HepG2 (cell line): ENCODE measurements around the gene NAPEPLD. TPM values are rescaled to one million over a fixed set of nuclear protein-coding genes. Genes with fewer than 3 reads are reported as not detected.

Source experiments
- ATF7 ChIP-seq, 2 experiments: fragments of 450-650 bp in 1 of 2; sonication (generic) in 1 of 2; formaldehyde crosslinking in 1 of 2; IDR thresholded peaks; 2 replicates each; pipeline versions ENCODE4 v1.4.0 to v1.6.1; 2016 to 2020; ENCODE audit warnings: antibody characterized with exemption in 1 of 2, mild to moderate bottlenecking in 1 of 2, missing genetic modification reagents in 1 of 2
- FIP1L1 ChIP-seq: fragments of 200-400 bp; formaldehyde crosslinking; IDR thresholded peaks from 2 replicates; pipeline ENCODE4 v1.6.1; 2018; ENCODE audit warnings: low read depth, mild to moderate bottlenecking, low read length, moderate library complexity, borderline replicate concordance; ENCODE audit not compliant: insufficient read depth
- IKZF1 ChIP-seq: fragments of 450-650 bp; IDR thresholded peaks from 2 replicates; pipeline ENCODE4 v1.7.1; 2016
- NFRKB ChIP-seq: fragments of 450-650 bp; IDR thresholded peaks from 2 replicates; pipeline ENCODE4 v1.6.1; 2017
- PHB2 ChIP-seq: fragments of 450-650 bp; IDR thresholded peaks from 2 replicates; pipeline ENCODE4 v1.6.1; 2018; ENCODE audit not compliant: partially characterized antibody
- PITX1 ChIP-seq: sonication (generic); formaldehyde crosslinking; IDR thresholded peaks from 2 replicates; pipeline ENCODE4 v1.5.1; 2020; ENCODE audit warnings: mild to moderate bottlenecking, missing genetic modification reagents
- TBX2 ChIP-seq: sonication (generic); formaldehyde crosslinking; IDR thresholded peaks from 2 replicates; pipeline ENCODE4 v1.5.0; 2020; ENCODE audit warnings: missing genetic modification reagents, mild to moderate bottlenecking, borderline replicate concordance
- TCF7 ChIP-seq: sonication (generic); IDR thresholded peaks from 2 replicates; pipeline ENCODE4 v1.6.1; 2016; ENCODE audit warnings: antibody characterized with exemption, low read depth
- TGIF2 ChIP-seq: IDR thresholded peaks from 2 replicates; pipeline ENCODE4 v1.6.1; 2016; ENCODE audit warnings: control low read depth, missing compliant biosample characterization
- ZFP36 ChIP-seq: fragments of 150-350 bp; IDR thresholded peaks from 2 replicates; pipeline ENCODE4 v1.6.1; 2018; ENCODE audit warnings: borderline replicate concordance, low read length, low read depth; ENCODE audit not compliant: partially characterized antibody
- ZNF205 ChIP-seq: IDR thresholded peaks from 2 replicates; pipeline ENCODE4 v1.6.1; 2018; ENCODE audit warnings: missing biosample characterization, missing genetic modification reagents
- ZNF335 ChIP-seq: sonication (generic); formaldehyde crosslinking; IDR thresholded peaks from 2 replicates; pipeline ENCODE4 v1.4.0; 2020; ENCODE audit warnings: missing genetic modification reagents
- ZNF383 ChIP-seq: sonication (generic); formaldehyde crosslinking; IDR thresholded peaks from 2 replicates; pipeline ENCODE4 v1.4.0; 2020; ENCODE audit warnings: missing genetic modification reagents, mild to moderate bottlenecking, borderline replicate concordance
- ZNF598 ChIP-seq: sonication (generic); formaldehyde crosslinking; IDR thresholded peaks from 2 replicates; pipeline ENCODE4 v1.5.1; 2020; ENCODE audit warnings: mild to moderate bottlenecking, missing genetic modification reagents, borderline replicate concordance
- ZNF660 ChIP-seq: sonication (generic); formaldehyde crosslinking; IDR thresholded peaks from 2 replicates; pipeline ENCODE4 v1.5.1; 2020; ENCODE audit warnings: mild to moderate bottlenecking, low read depth, missing genetic modification reagents, borderline replicate concordance
- ZNF883 ChIP-seq: sonication (generic); formaldehyde crosslinking; IDR thresholded peaks from 2 replicates; pipeline ENCODE4 v1.5.1; 2020; ENCODE audit warnings: mild to moderate bottlenecking, missing genetic modification reagents; ENCODE audit errors: not compliant biosample characterization
- polyA plus RNA-seq, 8 experiments: library from polyadenylated mRNA; depleted of rRNA in 3 of 8; stranded (reverse) in 7 of 8; unstranded in 1 of 8; fragments of >200 nt; fragmentation: Illumina TruSeq in 4 of 8; extraction: Trizol in 4 of 8; gene quantifications; 2 replicates each; pipeline versions ENCODE4 v1.2.1 to v1.2.3, GENCODE V29; 2011 to 2016; ENCODE audit warnings: low read depth in 4 of 8, missing spikeins in 1 of 8, mixed read lengths in 1 of 8; ENCODE audit not compliant: insufficient read depth in 1 of 8
- total RNA-seq, 5 experiments: library from RNA; depleted of rRNA; stranded (reverse); fragments of >200 nt; fragmentation: Illumina TruSeq; extraction: Trizol; gene quantifications; 2 replicates each; pipeline ENCODE4 v1.2.3, GENCODE V29; 2016; ENCODE audit warnings: low read depth in 1 of 5
- TF ChIP-seq, protein P1 (sequence below): sonication (generic); formaldehyde crosslinking; IDR thresholded peaks from 2 replicates; pipeline ENCODE4 v1.5.0; 2020; ENCODE audit warnings: missing genetic modification reagents, mild to moderate bottlenecking, borderline replicate concordance
- TF ChIP-seq, protein P2 (sequence below): sonication (generic); formaldehyde crosslinking; IDR thresholded peaks from 2 replicates; pipeline ENCODE4 v1.8.1; 2022; ENCODE audit warnings: low read depth, mild to moderate bottlenecking, missing genetic modification reagents
- TF ChIP-seq, protein P3 (sequence below): sonication (generic); formaldehyde crosslinking; IDR thresholded peaks from 2 replicates; pipeline ENCODE4 v1.4.0; 2020; ENCODE audit warnings: missing genetic modification reagents, borderline replicate concordance
- TF ChIP-seq, protein P4 (sequence below): sonication (generic); formaldehyde crosslinking; IDR thresholded peaks from 2 replicates; pipeline ENCODE4 v1.4.0; 2020; ENCODE audit warnings: mild to moderate bottlenecking, missing genetic modification reagents, borderline replicate concordance
- TF ChIP-seq, protein P5 (sequence below): sonication (generic); formaldehyde crosslinking; conservative IDR thresholded peaks from 2 replicates; pipeline ENCODE4 v1.4.0; 2020; ENCODE audit warnings: missing genetic modification reagents

The NAPEPLD gene
- total and polyA plus RNA-seq, 2 of the 13 experiments (the other 11 are each of a cell fraction or from before 2014, with no cell fraction given), result 3.4 to 5.6 TPM

DNA sequence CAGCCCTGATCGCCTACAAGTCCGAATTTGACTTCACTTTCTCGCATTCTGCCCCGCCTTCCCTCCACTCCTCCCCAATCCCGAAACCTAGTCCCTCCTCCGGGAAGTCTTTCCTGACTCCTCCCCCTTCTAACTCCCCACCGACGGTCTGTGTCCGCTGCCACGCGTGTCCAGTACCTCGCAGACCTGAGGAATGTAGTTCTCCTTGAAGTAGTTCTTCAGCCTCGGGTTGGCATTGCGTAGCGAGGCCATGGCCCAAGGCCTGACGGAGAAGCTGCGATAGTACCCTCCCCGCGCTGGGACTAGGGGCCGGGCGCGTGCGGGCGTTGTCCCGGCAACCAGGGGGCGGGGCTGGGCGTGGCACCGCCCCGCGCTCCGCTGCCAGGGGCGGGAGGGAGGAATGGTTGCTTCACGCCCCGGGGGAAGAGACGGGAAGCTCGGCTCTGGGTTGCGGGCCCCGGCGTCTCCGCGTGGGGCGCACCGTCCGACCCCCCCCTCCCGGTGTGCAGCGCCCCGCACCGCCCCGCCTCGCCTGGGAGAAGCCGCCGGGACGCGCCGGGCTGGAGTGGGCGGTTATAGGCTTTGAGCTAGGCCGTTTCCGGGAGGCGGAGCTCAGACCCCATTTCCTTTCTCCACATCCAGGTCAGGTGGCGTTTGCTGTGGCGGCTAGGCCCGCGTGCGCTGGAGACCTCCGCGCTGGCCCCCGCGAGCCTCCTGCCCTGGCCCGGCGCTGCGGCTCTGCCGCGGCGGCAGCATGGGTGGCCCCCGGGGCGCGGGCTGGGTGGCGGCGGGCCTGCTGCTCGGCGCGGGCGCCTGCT is 74.2 kb downstream of the NAPEPLD start, which contains the start of the genes ARMC10 and FBXL13 (continued):
- TF ChIP-seq, protein P1, sequence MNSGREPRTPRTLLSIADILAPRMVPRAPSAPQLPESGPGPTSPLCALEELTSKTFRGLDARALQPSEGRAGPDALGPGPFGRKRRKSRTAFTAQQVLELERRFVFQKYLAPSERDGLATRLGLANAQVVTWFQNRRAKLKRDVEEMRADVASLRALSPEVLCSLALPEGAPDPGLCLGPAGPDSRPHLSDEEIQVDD, result 0 out of 2 replicates have a peak, but pooled peaks have one; percentile 11
- TF ChIP-seq ATF7 (IDR thresholded peaks at IDR 0.05) (no peak), ATF7 (CRISPR knock-in tag; IDR thresholded peaks at IDR 0.05) (0 out of 2 replicates have a peak, but pooled peaks have one; percentile 16), TCF7 (no peak), ZNF383 (no peak), ZNF335 (CRISPR knock-in tag) (no peak; the same call in 1 of the 2 replicates), IKZF1 (no peak), ZNF598 (CRISPR knock-in tag) (no peak), PHB2 (no peak), TBX2 (CRISPR knock-in tag) (peak; percentile 16; the same call in 1 of the 2 replicates), FIP1L1 (no peak), PITX1 (no peak), ZNF205 (CRISPR knock-in tag) (0 out of 2 replicates have a peak, but pooled peaks have one; percentile 16), NFRKB (no peak), ZFP36 (no peak), TGIF2 (CRISPR knock-in tag) (no peak), ZNF883 (CRISPR knock-in tag) (peak; percentile 50), ZNF660 (CRISPR knock-in tag) (no peak)
- TF ChIP-seq, protein P2, sequence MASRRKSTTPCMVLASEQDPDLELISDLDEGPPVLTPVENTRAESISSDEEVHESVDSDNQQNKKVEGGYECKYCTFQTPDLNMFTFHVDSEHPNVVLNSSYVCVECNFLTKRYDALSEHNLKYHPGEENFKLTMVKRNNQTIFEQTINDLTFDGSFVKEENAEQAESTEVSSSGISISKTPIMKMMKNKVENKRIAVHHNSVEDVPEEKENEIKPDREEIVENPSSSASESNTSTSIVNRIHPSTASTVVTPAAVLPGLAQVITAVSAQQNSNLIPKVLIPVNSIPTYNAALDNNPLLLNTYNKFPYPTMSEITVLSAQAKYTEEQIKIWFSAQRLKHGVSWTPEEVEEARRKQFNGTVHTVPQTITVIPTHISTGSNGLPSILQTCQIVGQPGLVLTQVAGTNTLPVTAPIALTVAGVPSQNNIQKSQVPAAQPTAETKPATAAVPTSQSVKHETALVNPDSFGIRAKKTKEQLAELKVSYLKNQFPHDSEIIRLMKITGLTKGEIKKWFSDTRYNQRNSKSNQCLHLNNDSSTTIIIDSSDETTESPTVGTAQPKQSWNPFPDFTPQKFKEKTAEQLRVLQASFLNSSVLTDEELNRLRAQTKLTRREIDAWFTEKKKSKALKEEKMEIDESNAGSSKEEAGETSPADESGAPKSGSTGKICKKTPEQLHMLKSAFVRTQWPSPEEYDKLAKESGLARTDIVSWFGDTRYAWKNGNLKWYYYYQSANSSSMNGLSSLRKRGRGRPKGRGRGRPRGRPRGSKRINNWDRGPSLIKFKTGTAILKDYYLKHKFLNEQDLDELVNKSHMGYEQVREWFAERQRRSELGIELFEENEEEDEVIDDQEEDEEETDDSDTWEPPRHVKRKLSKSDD, result no peak
- TF ChIP-seq, protein P3, sequence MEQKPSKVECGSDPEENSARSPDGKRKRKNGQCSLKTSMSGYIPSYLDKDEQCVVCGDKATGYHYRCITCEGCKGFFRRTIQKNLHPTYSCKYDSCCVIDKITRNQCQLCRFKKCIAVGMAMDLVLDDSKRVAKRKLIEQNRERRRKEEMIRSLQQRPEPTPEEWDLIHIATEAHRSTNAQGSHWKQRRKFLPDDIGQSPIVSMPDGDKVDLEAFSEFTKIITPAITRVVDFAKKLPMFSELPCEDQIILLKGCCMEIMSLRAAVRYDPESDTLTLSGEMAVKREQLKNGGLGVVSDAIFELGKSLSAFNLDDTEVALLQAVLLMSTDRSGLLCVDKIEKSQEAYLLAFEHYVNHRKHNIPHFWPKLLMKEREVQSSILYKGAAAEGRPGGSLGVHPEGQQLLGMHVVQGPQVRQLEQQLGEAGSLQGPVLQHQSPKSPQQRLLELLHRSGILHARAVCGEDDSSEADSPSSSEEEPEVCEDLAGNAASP (CRISPR knock-in tag), result no peak
- TF ChIP-seq, protein P4, sequence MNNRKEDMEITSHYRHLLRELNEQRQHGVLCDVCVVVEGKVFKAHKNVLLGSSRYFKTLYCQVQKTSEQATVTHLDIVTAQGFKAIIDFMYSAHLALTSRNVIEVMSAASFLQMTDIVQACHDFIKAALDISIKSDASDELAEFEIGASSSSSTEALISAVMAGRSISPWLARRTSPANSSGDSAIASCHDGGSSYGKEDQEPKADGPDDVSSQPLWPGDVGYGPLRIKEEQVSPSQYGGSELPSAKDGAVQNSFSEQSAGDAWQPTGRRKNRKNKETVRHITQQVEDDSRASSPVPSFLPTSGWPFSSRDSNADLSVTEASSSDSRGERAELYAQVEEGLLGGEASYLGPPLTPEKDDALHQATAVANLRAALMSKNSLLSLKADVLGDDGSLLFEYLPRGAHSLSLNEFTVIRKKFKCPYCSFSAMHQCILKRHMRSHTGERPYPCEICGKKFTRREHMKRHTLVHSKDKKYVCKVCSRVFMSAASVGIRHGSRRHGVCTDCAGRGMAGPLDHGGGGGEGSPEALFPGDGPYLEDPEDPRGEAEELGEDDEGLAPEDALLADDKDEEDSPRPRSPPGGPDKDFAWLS, result no peak
- TF ChIP-seq, protein P5, sequence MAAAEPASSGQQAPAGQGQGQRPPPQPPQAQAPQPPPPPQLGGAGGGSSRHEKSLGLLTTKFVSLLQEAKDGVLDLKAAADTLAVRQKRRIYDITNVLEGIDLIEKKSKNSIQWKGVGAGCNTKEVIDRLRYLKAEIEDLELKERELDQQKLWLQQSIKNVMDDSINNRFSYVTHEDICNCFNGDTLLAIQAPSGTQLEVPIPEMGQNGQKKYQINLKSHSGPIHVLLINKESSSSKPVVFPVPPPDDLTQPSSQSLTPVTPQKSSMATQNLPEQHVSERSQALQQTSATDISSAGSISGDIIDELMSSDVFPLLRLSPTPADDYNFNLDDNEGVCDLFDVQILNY (CRISPR knock-in tag), result 0 out of 2 replicates have a peak, but pooled peaks have one; percentile 24
